ENCODE measurements around the gene PTP4A1. TPM values are rescaled to one million over a fixed set of nuclear protein-coding genes. Genes with fewer than 3 reads are reported as not detected.

The PTP4A1 gene
- total and polyA plus RNA-seq, 2 of the 13 experiments (the other 11 are each of a cell fraction or from before 2014, with no cell fraction given), result 141 to 376 TPM

- H3K4me2 ChIP-seq (ENCODE audit: low read depth, low read length), result peak overlapping the region; percentile 73
- WGBS (ENCODE audit: low lambda C conversion rate), result 87% methylated on average over 5 of the region's 5 CpGs
- no peak for DNase-seq (ENCODE audit: low spot score)
- peak overlapping the region; percentile 16; the same call in 1 of the 2 replicates for H3K9ac ChIP-seq (ENCODE audit: insufficient read depth, low read depth, low read length)
- no peak for ATAC-seq
- peaks cover 65% of the 10 kb centered on the region for H3K79me2 ChIP-seq (ENCODE audit: insufficient read depth, low read length)
- H3K4me1 ChIP-seq (ENCODE audit: insufficient read depth, low read length), result peaks cover 24% of the 10 kb centered on the region
- H3K36me3 ChIP-seq (replicated peaks in 1 of 2; ENCODE audit: control insufficient read depth in 1 of 2, insufficient read depth in 2 of 2, low read length in 2 of 2), result peaks cover 13 to 51% of the 10 kb centered on the region in 2 experiments
- ChIA-PET CTCF (ENCODE audit: low intra/inter-chr PET ratio, low total read pairs) (no interaction called here), POLR2A (interaction anchor here (1.3 to 1.8 kb wide), 2 partner anchors 12 to 54 kb away, joined by 4 to 6 read pairs; no protein-coding TSS in a partner anchor)
- H2AFZ ChIP-seq (ENCODE audit: low read length), result no peak overlapping the region
- H3K27ac ChIP-seq (ENCODE audit: extremely low read length, insufficient read depth, low read length), result peak overlapping the region; percentile 13
- in situ Hi-C loops (cut with HindIII; ENCODE audit: extremely low pct_ligation_motif_present, low pct_unique_long_range_greater_than_20kb), result no loop called here
- no peak for FAIRE-seq
- peak overlapping the region in 2 of 3 experiments; percentile 17 to 78; a peak in 3 of 6 replicates for H3K4me3 ChIP-seq (replicated peaks in 1 of 3; ENCODE audit: insufficient read depth in 1 of 3, low read depth in 2 of 3, low read length in 3 of 3)
- H3K9me3 ChIP-seq (ENCODE audit: low read length), result no peaks in the 10 kb centered on the region
- H4K20me1 ChIP-seq (ENCODE audit: insufficient read depth, low read length), result peaks cover 80% of the 10 kb centered on the region
- no peaks in the 10 kb centered on the region; a peak in 1 of 5 replicates for H3K27me3 ChIP-seq (ENCODE audit: control insufficient read depth in 1 of 2, insufficient read depth in 2 of 2, low read length in 2 of 2)
- intact Hi-C loops (cut with micrococcal nuclease; ENCODE audit: unreplicated experiment), result loop anchor here (5.0 kb wide), 1 partner anchor 185 kb away; no protein-coding TSS in a partner anchor
- TSS peak; percentile 0 for BruUV-seq (replicated peaks)
- TF ChIP-seq RBFOX2 (IDR thresholded peaks at IDR 0.05; ENCODE audit: low read depth, low read length) (peak; percentile 78), POLR2AphosphoS5 (IDR thresholded peaks at IDR 0.05; ENCODE audit: low read depth, low read length) (peak; percentile 10; the same call in 1 of the 2 replicates), KDM3A (CRISPR knock-in tag; IDR thresholded peaks at IDR 0.05; ENCODE audit: low read depth) (no peak), HNRNPL (IDR thresholded peaks at IDR 0.05; ENCODE audit: low read depth, low read length) (0 out of 2 replicates have a peak, but pooled peaks have one; percentile 21), PTBP1 (IDR thresholded peaks at IDR 0.05; ENCODE audit: low read depth, low read length, poor library complexity, severe bottlenecking) (no peak), ISL2 (CRISPR knock-in tag; IDR thresholded peaks at IDR 0.05) (no peak), RARG (CRISPR knock-in tag; IDR thresholded peaks at IDR 0.05; ENCODE audit: low read depth) (no peak), NR2F6 (IDR thresholded peaks at IDR 0.05) (no peak), NR2F6 (CRISPR knock-in tag; IDR thresholded peaks at IDR 0.05) (no peak), RBM22 (optimal IDR thresholded peaks at IDR 0.05; ENCODE audit: low read length) (peak; percentile 58), POLR2G (IDR thresholded peaks at IDR 0.05; ENCODE audit: low read depth, low read length) (peak; percentile 46; the same call in 1 of the 2 replicates), ZNF784 (CRISPR knock-in tag; IDR thresholded peaks at IDR 0.05; ENCODE audit: borderline replicate concordance) (no peak), AGO2 (optimal IDR thresholded peaks at IDR 0.05; ENCODE audit: low read depth, low read length) (peak; percentile 74), NFE2L2 (IDR thresholded peaks at IDR 0.05; ENCODE audit: low read length) (no peak), AGO1 (IDR thresholded peaks at IDR 0.05; ENCODE audit: low read depth, low read length, poor library complexity, severe bottlenecking) (peak; percentile 92), ZNF605 (CRISPR knock-in tag; IDR thresholded peaks at IDR 0.05) (no peak), CSRNP1 (CRISPR knock-in tag; IDR thresholded peaks at IDR 0.05) (no peak), BORCS8-MEF2B (CRISPR knock-in tag; IDR thresholded peaks at IDR 0.05) (no peak), ZHX1 (CRISPR knock-in tag; IDR thresholded peaks at IDR 0.05; ENCODE audit: low read depth) (no peak), DPF2 (CRISPR knock-in tag; IDR thresholded peaks at IDR 0.05; ENCODE audit: borderline replicate concordance, low read depth) (no peak)
Observed at GRCh38 chr6:63576985-63577712, 4.9 kb downstream of the PTP4A1 start.
